LNCaP clone FGC (cell line): ENCODE results near the gene RHOBTB3.

ENCODE experiments used
- DNase-seq: peaks from one replicate; pipeline ENCODE4 v3.0.0-alpha.2; 2011; ENCODE audit warnings: low read depth
- H3K4me3 ChIP-seq: 2 replicates; pipeline ENCODE4 v1.5.1; 2011; ENCODE audit warnings: mild to moderate bottlenecking, low read depth, low read length, control low read depth
- CTCF ChIP-seq: IDR thresholded peaks from 2 replicates; pipeline ENCODE4 v1.5.1; 2012; ENCODE audit warnings: mild to moderate bottlenecking; ENCODE audit not compliant: control insufficient read depth, insufficient read depth; ENCODE audit errors: extremely low read depth

Gene RHOBTB3

GRCh38 chr5:95791751-95792150, 60.6 kb downstream of the RHOBTB3 start:
- no peak for TF ChIP-seq CTCF
- DNase-seq: no peak
- H3K4me3 ChIP-seq: no peak overlapping the region

GRCh38 chr5:95794070-95794516, 63.0 kb downstream of the RHOBTB3 start:
- TF ChIP-seq CTCF: no peak
- no peak for DNase-seq
- H3K4me3 ChIP-seq: no peak overlapping the region

GRCh38 chr5:95797301-95797700, 66.2 kb downstream of the RHOBTB3 start:
- no peak overlapping the region for H3K4me3 ChIP-seq
- no peak for TF ChIP-seq CTCF
- DNase-seq: no peak

GRCh38 chr5:95798048-95798447, 66.9 kb downstream of the RHOBTB3 start:
- no peak for DNase-seq
- no peak for TF ChIP-seq CTCF
- H3K4me3 ChIP-seq: no peak overlapping the region

GRCh38 chr5:95798545-95798944, 67.4 kb downstream of the RHOBTB3 start:
- no peak for TF ChIP-seq CTCF
- no peak for DNase-seq

GRCh38 chr5:95799191-95799835, 68.2 kb downstream of the RHOBTB3 start:
- no peak for DNase-seq
- no peak overlapping the region for H3K4me3 ChIP-seq
- no peak for TF ChIP-seq CTCF

More at GRCh38 chr5:95798545-95798944, 67.4 kb downstream of the RHOBTB3 start:
- H3K4me3 ChIP-seq: no peak overlapping the region

GRCh38 chr5:95800553-95800952, 69.4 kb downstream of the RHOBTB3 start:
- no peak overlapping the region for H3K4me3 ChIP-seq
- DNase-seq: no peak
- no peak for TF ChIP-seq CTCF
